Measurements from ENCODE around the gene SYNGR3.

Gene SYNGR3

GRCh38 chr16:1963806-1964505, 25.8 kb upstream of the SYNGR3 start:
- TF ChIP-seq USF1 (IDR thresholded peaks at IDR 0.05) = no peak
- TF ChIP-seq TEAD4 (IDR thresholded peaks at IDR 0.05) = no peak
- TF ChIP-seq CREB1 (IDR thresholded peaks at IDR 0.05; ENCODE audit: low read depth) = no peak
- no peak for TF ChIP-seq TAF1 (IDR thresholded peaks at IDR 0.05; ENCODE audit: low read depth)
- TF ChIP-seq MAX (IDR thresholded peaks at IDR 0.05) = no peak
- TF ChIP-seq REST (IDR thresholded peaks at IDR 0.05; ENCODE audit: low read depth) = no peak
- no peak for TF ChIP-seq TCF12 (IDR thresholded peaks at IDR 0.05; ENCODE audit: low read depth)
- no peak for TF ChIP-seq CEBPB (IDR thresholded peaks at IDR 0.05)
- TF ChIP-seq YY1 (IDR thresholded peaks at IDR 0.05; ENCODE audit: low read depth) = no peak
- no peak for TF ChIP-seq EP300 (IDR thresholded peaks at IDR 0.05; ENCODE audit: borderline replicate concordance)
- no peak for TF ChIP-seq ZBTB7A (IDR thresholded peaks at IDR 0.05; ENCODE audit: low read depth)
- TF ChIP-seq EGR1 (IDR thresholded peaks at IDR 0.05) = no peak
- no peak for TF ChIP-seq RAD21 (IDR thresholded peaks at IDR 0.05; ENCODE audit: low read depth)
- TF ChIP-seq FOXM1 (IDR thresholded peaks at IDR 0.05; ENCODE audit: borderline replicate concordance, low read depth) = no peak
- TF ChIP-seq NFIC (IDR thresholded peaks at IDR 0.05) = no peak

- TF ChIP-seq NFIC (IDR thresholded peaks at IDR 0.05) = no peak
- no peak for TF ChIP-seq FOXM1 (IDR thresholded peaks at IDR 0.05; ENCODE audit: borderline replicate concordance, low read depth)
- no peak for TF ChIP-seq REST (IDR thresholded peaks at IDR 0.05; ENCODE audit: low read depth)
- TF ChIP-seq TAF1 (IDR thresholded peaks at IDR 0.05; ENCODE audit: low read depth) = peak; percentile 98
- peak; percentile 90 for TF ChIP-seq CREB1 (IDR thresholded peaks at IDR 0.05; ENCODE audit: low read depth)
- no peak for TF ChIP-seq TEAD4 (IDR thresholded peaks at IDR 0.05)
- TF ChIP-seq TCF12 (IDR thresholded peaks at IDR 0.05; ENCODE audit: low read depth) = peak; percentile 10; the same call in 1 of the 2 replicates
- TF ChIP-seq YY1 (IDR thresholded peaks at IDR 0.05; ENCODE audit: low read depth) = peak; percentile 73; the same call in 1 of the 2 replicates
- peak; percentile 97 for TF ChIP-seq MAX (IDR thresholded peaks at IDR 0.05)
- no peak for TF ChIP-seq RAD21 (IDR thresholded peaks at IDR 0.05; ENCODE audit: low read depth)
- TF ChIP-seq ZBTB7A (IDR thresholded peaks at IDR 0.05; ENCODE audit: low read depth) = no peak
- TF ChIP-seq EGR1 (IDR thresholded peaks at IDR 0.05) = peak; percentile 98
- no peak for TF ChIP-seq EP300 (IDR thresholded peaks at IDR 0.05; ENCODE audit: borderline replicate concordance)
- no peak for TF ChIP-seq CEBPB (IDR thresholded peaks at IDR 0.05)
- TF ChIP-seq USF1 (IDR thresholded peaks at IDR 0.05) = peak; percentile 42; the same call in 1 of the 2 replicates
Observed at GRCh38 chr16:1964506-1965395, 25.0 kb upstream of the SYNGR3 start, which contains the start of gene RPS2. Gene RPS2, minus strand, starts transcription at chr16:1964826. Its CDS starts 201 bp downstream, at chr16:1964625.

GRCh38 chr16:1965396-1966001, 24.3 kb upstream of the SYNGR3 start:
- TF ChIP-seq EP300 (IDR thresholded peaks at IDR 0.05; ENCODE audit: borderline replicate concordance) (no peak), NFIC (IDR thresholded peaks at IDR 0.05) (no peak), REST (IDR thresholded peaks at IDR 0.05; ENCODE audit: low read depth) (no peak), CEBPB (IDR thresholded peaks at IDR 0.05) (no peak), USF1 (IDR thresholded peaks at IDR 0.05) (no peak), MAX (IDR thresholded peaks at IDR 0.05) (no peak), YY1 (IDR thresholded peaks at IDR 0.05; ENCODE audit: low read depth) (no peak), EGR1 (IDR thresholded peaks at IDR 0.05) (no peak), TCF12 (IDR thresholded peaks at IDR 0.05; ENCODE audit: low read depth) (no peak), TAF1 (IDR thresholded peaks at IDR 0.05; ENCODE audit: low read depth) (no peak), ZBTB7A (IDR thresholded peaks at IDR 0.05; ENCODE audit: low read depth) (no peak), TEAD4 (IDR thresholded peaks at IDR 0.05) (no peak), RAD21 (IDR thresholded peaks at IDR 0.05; ENCODE audit: low read depth) (no peak), CREB1 (IDR thresholded peaks at IDR 0.05; ENCODE audit: low read depth) (no peak), FOXM1 (IDR thresholded peaks at IDR 0.05; ENCODE audit: borderline replicate concordance, low read depth) (no peak)
